OCI-LY7 (cell line): ENCODE data around the gene FKBP1A. TPM values are rescaled to one million over a fixed set of nuclear protein-coding genes. Genes with fewer than 3 reads are reported as not detected.

Source experiments
- BruUV-seq: library from RNA; stranded (reverse); fragments of 400-500 nt; replicated peaks from 2 replicates; lab custom pipeline; 2021; lab: Mats Ljungman, UMichigan
- CTCF ChIA-PET: fragments of 300-600 bp; sonication (Branson Sonifier 250); formaldehyde crosslinking; loops from one replicate; lab custom pipeline; 2022; ENCODE audit warnings: antibody characterized with exemption; ENCODE audit not compliant: unreplicated experiment; lab: Charles Lee
- POLR2A ChIA-PET: fragments of 300-600 bp; sonication (Branson Sonifier 250); formaldehyde crosslinking; loops from one replicate; lab custom pipeline; 2022; ENCODE audit warnings: antibody characterized with exemption; lab: Charles Lee
- DNase-seq: peaks from one replicate; pipeline ENCODE4 v3.0.0-alpha.2; 2015; ENCODE audit warnings: low spot score
- H2AFZ ChIP-seq: fragments of 200-600 bp; sonication (generic), shearing (Covaris generic); 2 replicates; pipeline ENCODE4 v1.6.1; 2014; ENCODE audit warnings: mild to moderate bottlenecking, antibody characterized with exemption, low read length, moderate library complexity
- H3K27ac ChIP-seq: fragments of 200-600 bp; sonication (generic); 2 replicates; pipeline ENCODE4 v1.5.1; 2014; ENCODE audit warnings: mixed run types, low read depth, mild to moderate bottlenecking, moderate library complexity, low read length, inconsistent platforms; ENCODE audit not compliant: poor library complexity, severe bottlenecking
- H3K36me3 ChIP-seq: fragments of 200-600 bp; sonication (generic); 2 replicates; pipeline ENCODE4 v1.6.1; 2014; ENCODE audit warnings: mild to moderate bottlenecking, antibody characterized with exemption, low read length, moderate library complexity, mixed read lengths; ENCODE audit not compliant: insufficient read depth
- H3K4me1 ChIP-seq: fragments of 200-600 bp; sonication (generic); 2 replicates; pipeline ENCODE4 v1.5.1; 2014; ENCODE audit warnings: mild to moderate bottlenecking, low read length; ENCODE audit not compliant: insufficient read depth, poor library complexity, severe bottlenecking
- H3K4me2 ChIP-seq: fragments of 200-600 bp; sonication (generic); 2 replicates; pipeline ENCODE4 v1.6.1; 2014; ENCODE audit warnings: mild to moderate bottlenecking, low read length
- H3K4me3 ChIP-seq: fragments of 200-600 bp; sonication (generic); 2 replicates; pipeline ENCODE4 v1.5.1; 2014; ENCODE audit warnings: mild to moderate bottlenecking, low read depth, low read length; ENCODE audit not compliant: poor library complexity, severe bottlenecking
- H3K79me2 ChIP-seq: fragments of 200-600 bp; sonication (generic); 2 replicates; pipeline ENCODE4 v1.6.1; 2016; ENCODE audit warnings: low read depth, mild to moderate bottlenecking, low read length, moderate library complexity, mixed read lengths; ENCODE audit not compliant: insufficient read depth
- H3K9me2 ChIP-seq: fragments of 200-600 bp; sonication (generic); 2 replicates; pipeline ENCODE4 v1.6.1; 2016; ENCODE audit warnings: mild to moderate bottlenecking, low read length, mixed read lengths; ENCODE audit not compliant: insufficient read depth
- H3K9me3 ChIP-seq: fragments of 200-600 bp; sonication (generic); 2 replicates; pipeline ENCODE4 v1.6.1; 2014; ENCODE audit warnings: mild to moderate bottlenecking, mixed run types, low read length, mixed read lengths
- H4K20me1 ChIP-seq: fragments of 200-600 bp; sonication (generic); 2 replicates; pipeline ENCODE4 v1.6.1; 2014; ENCODE audit warnings: mild to moderate bottlenecking, antibody characterized with exemption, low read length, moderate library complexity, mixed read lengths; ENCODE audit not compliant: insufficient read depth
- EZH2phosphoT487 ChIP-seq: fragments of 200-600 bp; sonication (generic); IDR thresholded peaks from 2 replicates; pipeline ENCODE4 v1.6.1; 2018; ENCODE audit warnings: low read depth, borderline replicate concordance, mild to moderate bottlenecking, mixed run types, antibody characterized with exemption, low read length, moderate library complexity, mixed read lengths
- intact Hi-C: fragments of 100-400 bp; cut with micrococcal nuclease; formaldehyde crosslinking; loops from one replicate; pipeline ENCODE4 v1.10.0; 2022; ENCODE audit not compliant: unreplicated experiment
- total RNA-seq, 2 experiments: library from RNA; depleted of rRNA in 1 of 2; stranded (reverse); fragments of >200 nt in 1 of 2; shearing (Covaris generic) in 1 of 2; gene quantifications; 2 replicates each; pipeline ENCODE4 v1.2.3, GENCODE V29; 2014 to 2022
- TF ChIP-seq, protein P1 (sequence below): fragments of 200-600 bp; sonication (generic); conservative IDR thresholded peaks from 2 replicates; pipeline ENCODE4 v1.5.1; 2014; ENCODE audit warnings: mild to moderate bottlenecking, antibody characterized with exemption, low read length, moderate library complexity, mixed read lengths

FKBP1A gene
- total RNA-seq, 2 experiments from 2014 or later, result 99.0 to 218 TPM

DNA sequence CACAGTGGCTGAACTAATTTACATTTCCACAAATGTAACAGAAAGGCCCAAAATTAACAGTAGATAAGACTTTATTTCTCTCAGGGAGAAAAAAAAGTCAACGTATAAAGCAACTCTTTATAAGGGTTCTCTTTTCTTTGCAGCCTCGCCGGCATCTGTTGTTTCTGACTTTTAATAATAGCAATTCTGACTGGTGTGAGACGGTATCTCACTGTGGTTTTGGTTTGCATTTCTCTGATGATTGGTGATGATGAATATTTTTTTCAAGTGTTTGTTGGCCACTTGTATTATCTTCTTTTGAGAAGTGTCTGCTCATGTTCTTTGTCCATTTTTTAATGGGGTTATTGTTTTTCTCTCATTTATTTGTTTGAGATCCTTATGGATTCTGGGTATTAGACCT, 27.2 kb upstream of the FKBP1A start:
- Histone ChIP-seq H3K4me2 (no peak overlapping the region), H3K79me2 (no peaks in the 10 kb centered on the region), H3K36me3 (no peaks in the 10 kb centered on the region), H3K9me3 (peaks cover 15% of the 10 kb centered on the region), H2AFZ (no peak overlapping the region), H3K9me2 (no peaks in the 10 kb centered on the region), H3K4me1 (no peaks in the 10 kb centered on the region), H4K20me1 (no peaks in the 10 kb centered on the region), H3K4me3 (no peak overlapping the region), H3K27ac (no peak overlapping the region)
- TF ChIP-seq EZH2phosphoT487, result no peak
- TF ChIP-seq, protein P1, sequence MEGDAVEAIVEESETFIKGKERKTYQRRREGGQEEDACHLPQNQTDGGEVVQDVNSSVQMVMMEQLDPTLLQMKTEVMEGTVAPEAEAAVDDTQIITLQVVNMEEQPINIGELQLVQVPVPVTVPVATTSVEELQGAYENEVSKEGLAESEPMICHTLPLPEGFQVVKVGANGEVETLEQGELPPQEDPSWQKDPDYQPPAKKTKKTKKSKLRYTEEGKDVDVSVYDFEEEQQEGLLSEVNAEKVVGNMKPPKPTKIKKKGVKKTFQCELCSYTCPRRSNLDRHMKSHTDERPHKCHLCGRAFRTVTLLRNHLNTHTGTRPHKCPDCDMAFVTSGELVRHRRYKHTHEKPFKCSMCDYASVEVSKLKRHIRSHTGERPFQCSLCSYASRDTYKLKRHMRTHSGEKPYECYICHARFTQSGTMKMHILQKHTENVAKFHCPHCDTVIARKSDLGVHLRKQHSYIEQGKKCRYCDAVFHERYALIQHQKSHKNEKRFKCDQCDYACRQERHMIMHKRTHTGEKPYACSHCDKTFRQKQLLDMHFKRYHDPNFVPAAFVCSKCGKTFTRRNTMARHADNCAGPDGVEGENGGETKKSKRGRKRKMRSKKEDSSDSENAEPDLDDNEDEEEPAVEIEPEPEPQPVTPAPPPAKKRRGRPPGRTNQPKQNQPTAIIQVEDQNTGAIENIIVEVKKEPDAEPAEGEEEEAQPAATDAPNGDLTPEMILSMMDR, result no peak
- BruUV-seq, result no TSS peak
- intact Hi-C loops, result no loop called here
- POLR2A ChIA-PET, result no interaction called here
- CTCF ChIA-PET, result no interaction called here
- DNase-seq, result no peak

- CTCF ChIA-PET, result interaction anchor here (0.9 kb wide), 1 partner anchor 16 kb away, joined by 3 read pairs; no protein-coding TSS in a partner anchor
- Histone ChIP-seq H3K36me3 (no peaks in the 10 kb centered on the region), H3K9me2 (no peaks in the 10 kb centered on the region), H2AFZ (no peak overlapping the region), H4K20me1 (no peaks in the 10 kb centered on the region), H3K27ac (no peak overlapping the region), H3K79me2 (no peaks in the 10 kb centered on the region), H3K9me3 (peaks cover 15% of the 10 kb centered on the region), H3K4me2 (no peak overlapping the region), H3K4me3 (no peak overlapping the region), H3K4me1 (no peaks in the 10 kb centered on the region)
- POLR2A ChIA-PET, result interaction anchor here (0.5 kb wide), 1 partner anchor 30 kb away, joined by 3 read pairs; no protein-coding TSS in a partner anchor
- TF ChIP-seq, protein P1, result no peak
- no peak for TF ChIP-seq EZH2phosphoT487
- DNase-seq, result no peak
- no TSS peak for BruUV-seq
- intact Hi-C loops, result no loop called here
Measured at GRCh38 chr20:1418350-1418749, 25.5 kb upstream of the FKBP1A start.

DNA sequence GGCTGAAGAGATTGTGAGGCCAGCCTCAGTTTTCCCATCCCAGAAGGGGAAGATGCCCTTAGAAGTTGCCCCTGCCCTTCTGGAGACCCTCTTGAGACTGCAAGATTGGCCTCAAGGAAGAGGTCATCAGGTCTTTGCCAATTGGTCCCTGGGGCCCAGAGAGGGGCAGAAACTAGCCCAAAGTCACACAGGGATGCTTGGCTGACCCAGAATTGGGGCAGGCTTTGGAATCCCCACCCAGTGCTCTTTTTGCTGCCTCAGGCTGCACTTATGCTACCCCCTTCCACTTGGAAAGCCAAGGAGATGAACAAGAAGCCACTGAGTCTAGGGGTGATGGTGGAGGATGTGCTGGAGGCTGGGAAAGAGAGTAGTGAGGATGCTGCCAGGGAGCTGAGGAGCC, 24.9 kb upstream of the FKBP1A start:
- intact Hi-C loops, result no loop called here
- ChIA-PET POLR2A (no interaction called here), CTCF (interaction anchor here (0.6 to 0.9 kb wide), 2 partner anchors 17 to 19 kb away, joined by 3 read pairs; no protein-coding TSS in a partner anchor)
- H3K4me2 ChIP-seq, result no peak overlapping the region
- H3K9me2 ChIP-seq, result no peaks in the 10 kb centered on the region
- H3K27ac ChIP-seq, result no peak overlapping the region
- no peak overlapping the region for H2AFZ ChIP-seq
- H3K4me3 ChIP-seq, result no peak overlapping the region
- TF ChIP-seq EZH2phosphoT487, result no peak
- TF ChIP-seq, protein P1, result no peak
- no peaks in the 10 kb centered on the region for H3K79me2 ChIP-seq
- H3K4me1 ChIP-seq, result no peaks in the 10 kb centered on the region
- no TSS peak for BruUV-seq
- H4K20me1 ChIP-seq, result no peaks in the 10 kb centered on the region
- peaks cover 15% of the 10 kb centered on the region for H3K9me3 ChIP-seq
- H3K36me3 ChIP-seq, result no peaks in the 10 kb centered on the region
- no peak for DNase-seq
